GM19324 (cell line): ENCODE results near the gene LRRC17.

Experiments
- ATAC-seq: cut with Tn5 transposase; IDR thresholded peaks from one replicate; pipeline ENCODE4 v1.9.1; 2021; ENCODE audit warnings: mild to moderate bottlenecking, moderate library complexity; ENCODE audit not compliant: unreplicated experiment, low FRiP score

LRRC17 gene, protein sequence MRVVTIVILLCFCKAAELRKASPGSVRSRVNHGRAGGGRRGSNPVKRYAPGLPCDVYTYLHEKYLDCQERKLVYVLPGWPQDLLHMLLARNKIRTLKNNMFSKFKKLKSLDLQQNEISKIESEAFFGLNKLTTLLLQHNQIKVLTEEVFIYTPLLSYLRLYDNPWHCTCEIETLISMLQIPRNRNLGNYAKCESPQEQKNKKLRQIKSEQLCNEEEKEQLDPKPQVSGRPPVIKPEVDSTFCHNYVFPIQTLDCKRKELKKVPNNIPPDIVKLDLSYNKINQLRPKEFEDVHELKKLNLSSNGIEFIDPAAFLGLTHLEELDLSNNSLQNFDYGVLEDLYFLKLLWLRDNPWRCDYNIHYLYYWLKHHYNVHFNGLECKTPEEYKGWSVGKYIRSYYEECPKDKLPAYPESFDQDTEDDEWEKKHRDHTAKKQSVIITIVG

DNA sequence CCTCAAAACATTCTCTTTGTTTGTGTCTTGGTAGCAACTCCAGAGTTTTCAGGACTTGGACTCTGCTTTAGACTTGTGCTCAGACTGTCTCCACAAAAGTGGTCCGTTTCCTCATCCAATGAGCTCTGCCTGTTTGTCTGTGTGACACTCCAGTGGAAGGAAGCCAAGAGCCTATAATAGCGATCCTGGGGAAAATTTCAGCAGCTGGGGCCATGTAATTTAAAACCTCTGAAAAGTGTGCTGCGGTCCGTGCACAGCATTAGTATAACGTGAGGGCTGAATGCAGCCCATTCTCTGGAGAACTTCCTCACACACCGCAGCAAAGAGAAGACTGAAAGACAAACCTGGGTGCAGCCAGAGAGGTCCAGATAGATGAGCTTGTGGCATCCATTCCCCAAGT lies at the start of gene LRRC17:
LRRC17 (plus strand) TSS at position 259 of the 400 bp plus-strand sequence. CDS start 20,914 bp downstream, outside the sequence.
- ATAC-seq: no peak

DNA sequence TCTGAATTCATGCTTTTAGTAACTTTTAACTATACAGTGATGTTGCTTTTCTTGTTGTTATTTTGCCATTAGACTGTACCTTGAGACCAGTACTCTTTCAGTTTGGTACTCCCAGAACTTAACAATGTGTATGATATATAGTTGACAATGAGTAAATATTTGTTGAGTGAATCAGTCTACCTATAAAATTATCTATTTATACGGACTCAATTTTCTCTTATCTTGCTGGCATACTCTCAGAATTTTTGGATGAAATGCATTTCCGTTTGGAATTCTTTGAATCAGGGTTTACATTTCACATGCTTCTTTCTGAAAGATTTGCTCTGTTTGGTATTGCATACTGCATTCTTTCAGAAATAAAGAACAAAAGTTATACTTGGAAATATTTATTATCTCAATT lies 47.8 kb upstream of the LRRC17 start:
- no peak for ATAC-seq

DNA sequence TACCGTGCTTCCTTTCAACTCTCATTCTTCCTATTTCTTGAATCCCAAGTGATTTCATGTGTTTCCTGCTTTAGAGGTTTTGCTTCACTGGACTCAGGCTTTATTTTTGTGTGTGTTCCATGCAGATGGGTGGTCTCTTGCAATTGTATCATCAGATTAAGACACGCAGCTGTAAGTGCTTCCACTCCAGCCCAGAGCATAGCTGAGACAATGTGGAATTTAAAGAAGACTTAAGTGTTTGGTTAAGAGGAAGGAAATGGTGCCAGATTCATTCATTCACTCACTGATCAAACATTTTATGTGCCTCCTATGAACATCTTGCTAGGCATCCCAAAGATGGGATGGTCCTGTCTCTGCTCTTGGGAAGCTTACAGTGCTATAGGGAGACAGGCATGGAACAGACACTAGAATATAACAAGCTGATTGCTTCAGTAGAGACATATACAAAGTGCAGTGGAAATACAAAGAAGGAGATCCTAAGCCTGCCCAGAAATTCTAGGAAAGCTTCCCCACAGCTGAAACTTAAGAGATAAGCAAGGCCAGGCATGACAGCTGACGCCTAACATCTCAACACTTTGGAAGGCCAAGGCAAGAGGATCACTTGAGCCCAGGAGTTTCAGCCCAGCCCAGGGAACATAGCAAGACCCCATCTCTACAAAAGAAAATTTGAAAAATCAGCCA lies 46.1 kb upstream of the LRRC17 start:
- ATAC-seq: no peak

DNA sequence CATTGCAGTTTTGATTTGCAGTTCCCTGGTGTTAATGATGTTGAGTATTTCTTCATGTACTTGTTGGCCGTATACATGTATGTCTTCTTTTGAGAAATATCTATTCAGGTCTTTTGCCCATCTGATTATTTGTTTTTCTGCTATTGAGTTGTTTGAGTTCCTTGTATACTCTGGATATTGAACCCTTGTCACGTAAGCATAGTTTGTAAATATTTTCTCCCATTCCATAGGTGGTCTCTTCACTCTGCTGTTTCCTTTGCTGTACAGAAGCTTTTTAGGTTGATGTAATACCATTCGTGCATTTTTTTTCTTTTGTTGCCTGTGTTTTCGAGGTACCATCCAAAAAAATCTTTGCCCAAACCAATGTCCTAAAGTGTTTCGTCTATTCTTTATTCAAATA lies 43.6 kb upstream of the LRRC17 start:
- ATAC-seq: no peak

DNA sequence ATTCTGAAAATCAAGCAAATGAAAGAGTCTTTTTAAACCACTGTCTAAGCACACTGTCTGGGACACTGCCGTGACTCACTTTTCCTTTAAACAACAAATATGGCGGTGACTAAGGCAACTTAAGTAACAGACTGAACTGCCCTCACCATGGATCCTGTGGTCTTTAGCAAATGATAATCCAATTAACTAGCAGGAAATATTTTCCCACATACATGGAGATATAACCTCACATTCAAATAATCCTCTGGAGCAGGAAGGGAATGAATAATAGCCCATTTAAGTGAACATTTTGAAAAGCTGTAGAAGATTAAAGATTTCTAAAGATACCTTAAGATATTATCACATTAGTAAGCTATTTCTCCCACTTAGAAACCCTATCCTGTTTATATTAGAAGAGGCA lies 40.3 kb upstream of the LRRC17 start:
- no peak for ATAC-seq

DNA sequence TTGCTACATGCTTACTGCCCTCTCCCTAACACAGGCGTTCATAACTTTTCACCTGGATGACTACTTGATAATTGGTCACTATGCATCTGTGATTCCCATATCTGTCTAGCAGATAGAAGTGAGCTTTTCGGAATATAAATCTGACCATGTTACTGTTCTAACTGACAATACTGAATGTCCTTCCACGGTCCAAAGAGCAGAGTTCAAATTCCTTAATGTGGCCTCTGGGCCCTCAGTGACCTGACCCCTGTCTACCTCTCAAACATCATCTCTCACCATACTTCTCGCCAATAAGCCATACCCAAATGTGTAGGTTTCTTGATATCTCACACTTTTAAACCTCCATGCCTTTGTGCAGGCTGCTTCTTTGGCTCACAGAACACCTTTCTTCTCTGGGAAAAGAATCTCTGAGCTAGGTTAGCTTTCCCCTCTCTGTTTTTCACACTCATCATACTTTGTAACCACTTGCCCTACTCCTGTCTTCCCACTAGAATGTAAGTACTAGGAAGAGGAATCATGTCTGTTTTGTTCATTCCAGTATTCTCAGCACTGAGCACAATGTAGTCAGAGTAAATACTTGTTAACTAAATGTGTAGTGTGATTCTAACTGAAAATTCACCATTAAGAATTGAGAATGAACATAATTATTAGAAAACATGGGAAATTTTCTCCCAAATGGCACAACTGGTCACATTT lies 39.2 kb upstream of the LRRC17 start:
- ATAC-seq: peak; percentile 28

DNA sequence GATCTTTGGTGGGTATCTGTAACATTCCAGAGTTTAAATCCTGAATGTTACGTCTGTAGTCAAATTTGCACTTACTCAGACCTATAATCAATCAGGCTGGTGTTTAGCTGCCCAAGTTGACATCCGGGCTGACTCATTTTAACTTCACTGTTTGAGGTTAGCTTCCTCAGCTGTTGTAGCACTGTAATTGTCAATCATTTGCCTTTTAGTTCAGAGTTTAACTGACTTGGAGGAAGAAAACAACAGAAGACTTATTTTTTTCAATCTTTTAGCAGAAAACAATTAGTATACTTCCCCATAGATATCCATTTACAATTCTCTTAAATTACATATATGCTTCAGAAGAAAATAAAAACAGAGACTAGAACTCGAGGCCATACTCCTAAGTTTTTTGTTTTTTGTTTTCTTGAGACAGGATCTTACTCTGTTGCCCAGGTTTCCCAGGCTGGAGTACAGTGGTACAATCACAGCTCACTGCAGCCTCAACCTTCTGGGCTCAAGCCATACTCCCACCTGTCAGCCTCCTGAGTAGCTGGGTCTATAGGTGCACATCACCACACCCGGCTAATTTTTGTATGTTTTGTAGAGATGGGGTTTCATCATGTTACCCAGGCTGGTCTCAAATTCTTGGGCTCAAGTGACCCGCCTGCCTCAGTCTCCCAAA lies 38.5 kb upstream of the LRRC17 start:
- ATAC-seq: peak; percentile 89

DNA sequence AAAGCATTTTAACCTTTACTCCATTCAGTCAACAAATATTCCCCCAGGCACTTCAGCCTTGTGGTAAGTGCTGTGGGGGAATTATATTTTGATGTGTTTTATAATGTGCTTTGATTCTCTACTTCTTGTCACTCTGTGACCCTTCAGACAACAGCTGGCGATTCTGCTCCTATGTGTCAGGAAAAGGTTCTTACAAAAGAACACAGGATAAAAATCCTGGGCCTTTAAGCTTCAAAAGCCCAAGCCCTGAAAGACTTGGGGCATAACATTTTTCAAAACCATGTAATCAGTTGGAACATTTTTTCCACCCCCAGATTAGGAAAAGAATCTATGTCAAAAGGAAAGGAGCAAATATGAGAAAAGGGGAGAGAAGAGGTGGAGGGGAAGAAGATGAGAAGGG lies 37.8 kb upstream of the LRRC17 start:
- ATAC-seq: no peak

DNA sequence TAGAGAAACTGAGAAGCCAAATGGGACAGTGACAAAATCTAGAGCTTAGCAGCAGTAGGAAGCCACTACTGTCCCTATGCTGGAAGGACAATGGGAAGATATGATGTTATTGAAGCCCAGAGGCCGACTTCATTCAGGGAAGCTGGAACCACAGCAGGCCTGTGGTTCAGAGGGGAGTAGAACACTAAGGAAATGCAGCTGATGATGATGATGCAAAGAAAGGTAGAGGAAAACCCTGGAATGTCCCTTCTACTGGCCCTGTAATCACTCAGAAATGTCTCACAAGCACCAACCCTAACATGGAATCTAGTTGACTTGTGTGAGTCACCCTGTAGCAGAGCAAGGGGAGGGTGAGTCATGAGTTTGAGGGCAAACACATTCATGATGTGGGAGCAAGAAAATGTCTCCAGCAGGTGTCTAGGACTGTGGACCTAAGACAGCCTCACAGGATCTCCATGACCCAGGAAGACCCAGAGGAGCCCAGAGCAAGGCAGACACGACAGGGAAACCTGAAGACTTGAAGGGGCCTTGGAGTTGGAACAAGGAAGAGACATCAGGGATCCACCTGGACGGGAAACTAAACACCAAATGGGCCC lies 37.0 kb upstream of the LRRC17 start:
- ATAC-seq: no peak

DNA sequence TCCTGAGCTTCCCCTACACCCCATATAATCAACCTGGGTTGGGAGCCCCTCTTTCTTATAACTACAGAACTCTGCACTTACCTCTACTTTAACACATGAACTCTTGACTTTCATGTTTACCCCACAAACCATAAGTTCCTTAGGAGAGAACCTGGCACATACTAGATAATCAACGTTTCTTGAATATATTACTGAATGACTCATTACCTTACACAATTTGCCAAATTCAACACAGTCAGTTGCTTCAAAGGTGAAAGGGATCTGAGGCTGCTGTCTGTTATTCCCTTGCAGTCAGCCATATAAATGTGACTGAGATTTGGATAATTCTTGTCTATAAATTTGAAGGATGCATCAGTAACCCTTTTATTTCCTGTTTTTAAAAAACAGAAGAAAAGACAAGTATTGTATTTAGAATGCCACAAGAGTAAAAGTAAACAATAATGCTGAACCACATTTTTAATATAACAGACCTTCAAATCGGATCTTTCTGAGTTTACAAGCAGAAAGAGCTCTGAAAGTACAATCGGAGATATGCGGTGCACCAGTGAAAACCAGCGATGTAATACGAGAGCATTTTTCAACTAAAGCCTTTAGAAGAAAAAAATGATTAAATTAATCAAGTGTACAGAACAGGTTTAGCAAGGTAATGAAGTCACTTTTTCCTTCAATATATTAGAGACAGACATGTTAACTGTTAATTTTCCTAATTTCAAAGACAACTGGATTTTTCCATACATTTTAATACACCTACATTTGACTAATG lies 29.5 kb upstream of the LRRC17 start:
- ATAC-seq: no peak

DNA sequence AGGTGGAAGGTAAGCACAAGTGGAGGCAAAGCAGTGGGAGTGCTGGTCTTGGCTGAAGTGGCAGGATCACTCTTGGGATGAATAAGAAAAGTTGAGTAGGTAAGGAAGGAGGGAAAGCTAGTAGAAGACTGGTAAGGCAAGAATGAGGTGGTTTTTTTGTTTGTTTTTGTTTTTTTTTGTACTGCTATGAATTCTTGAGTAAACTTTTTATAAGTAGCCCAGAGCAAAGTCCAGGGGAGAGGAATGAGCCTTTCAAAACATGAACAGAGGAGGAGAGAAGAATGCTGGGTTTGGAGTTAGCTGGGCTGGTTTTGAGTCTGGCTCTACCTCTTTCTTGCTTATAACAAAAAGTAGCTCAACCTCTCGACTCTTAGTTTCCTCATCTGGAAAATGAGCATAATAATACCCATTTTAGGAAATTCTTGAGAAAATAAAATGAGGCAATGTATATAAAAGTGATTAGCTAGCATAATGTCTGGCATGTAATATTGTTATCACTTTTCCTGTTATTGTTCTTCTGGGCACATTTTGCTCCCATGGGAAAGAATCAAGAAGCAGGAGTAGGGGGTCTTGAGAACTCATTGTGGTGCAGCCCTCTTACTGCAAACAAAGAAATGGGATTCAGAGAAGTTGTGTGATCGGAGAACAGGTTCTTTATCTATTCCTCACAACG lies 24.1 kb upstream of the LRRC17 start:
- no peak for ATAC-seq

DNA sequence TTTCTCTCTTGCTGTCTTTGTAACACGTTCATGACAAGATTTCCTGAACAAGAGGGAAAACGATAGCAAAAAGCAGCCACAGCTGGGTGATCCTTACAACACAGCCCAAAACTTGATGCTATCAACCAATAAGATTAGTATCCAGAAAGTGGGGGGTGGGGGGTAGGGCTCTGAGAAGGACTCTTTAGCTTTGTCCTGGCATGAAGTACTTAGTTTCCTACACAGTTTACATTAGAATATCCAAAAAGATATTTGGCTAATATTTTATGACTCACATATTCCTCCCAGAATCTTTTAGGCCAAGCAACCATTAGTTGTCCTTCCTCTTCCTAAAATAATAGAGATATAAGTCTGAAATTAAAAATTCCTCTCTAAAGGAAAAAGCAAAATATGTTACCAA lies 22.9 kb upstream of the LRRC17 start:
- no peak for ATAC-seq

DNA sequence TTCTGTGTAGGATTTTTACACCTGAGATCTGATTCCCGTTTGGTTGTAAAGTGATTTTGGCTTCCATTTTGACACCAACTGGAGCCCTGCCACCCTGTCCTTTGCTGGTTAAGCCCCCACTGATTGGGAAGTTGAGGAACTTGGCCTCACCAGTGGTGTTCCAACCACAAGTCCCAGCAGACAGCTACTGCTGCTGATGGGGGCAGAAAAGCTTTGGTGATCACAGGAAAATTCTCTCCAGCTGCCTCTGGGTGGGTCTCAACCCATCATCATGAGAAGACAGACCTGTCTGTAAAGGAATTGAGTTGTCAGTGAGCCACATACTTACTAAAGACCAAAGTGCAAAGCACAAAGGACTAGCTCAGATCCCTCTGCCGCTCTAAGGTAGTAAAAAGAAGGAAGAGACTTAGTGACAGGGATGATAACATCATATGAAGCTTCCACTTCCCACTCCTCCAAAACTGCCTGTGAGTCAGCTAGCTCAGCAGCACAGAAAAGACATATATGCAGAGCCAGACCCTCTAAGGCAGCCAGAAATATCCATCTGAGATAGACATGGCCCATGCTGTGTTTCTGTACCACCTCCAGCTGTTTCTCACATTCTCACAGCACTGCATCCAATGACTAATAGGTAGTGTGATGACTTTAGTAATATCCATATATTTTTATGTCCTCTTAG lies 22.4 kb upstream of the LRRC17 start:
- ATAC-seq: no peak

DNA sequence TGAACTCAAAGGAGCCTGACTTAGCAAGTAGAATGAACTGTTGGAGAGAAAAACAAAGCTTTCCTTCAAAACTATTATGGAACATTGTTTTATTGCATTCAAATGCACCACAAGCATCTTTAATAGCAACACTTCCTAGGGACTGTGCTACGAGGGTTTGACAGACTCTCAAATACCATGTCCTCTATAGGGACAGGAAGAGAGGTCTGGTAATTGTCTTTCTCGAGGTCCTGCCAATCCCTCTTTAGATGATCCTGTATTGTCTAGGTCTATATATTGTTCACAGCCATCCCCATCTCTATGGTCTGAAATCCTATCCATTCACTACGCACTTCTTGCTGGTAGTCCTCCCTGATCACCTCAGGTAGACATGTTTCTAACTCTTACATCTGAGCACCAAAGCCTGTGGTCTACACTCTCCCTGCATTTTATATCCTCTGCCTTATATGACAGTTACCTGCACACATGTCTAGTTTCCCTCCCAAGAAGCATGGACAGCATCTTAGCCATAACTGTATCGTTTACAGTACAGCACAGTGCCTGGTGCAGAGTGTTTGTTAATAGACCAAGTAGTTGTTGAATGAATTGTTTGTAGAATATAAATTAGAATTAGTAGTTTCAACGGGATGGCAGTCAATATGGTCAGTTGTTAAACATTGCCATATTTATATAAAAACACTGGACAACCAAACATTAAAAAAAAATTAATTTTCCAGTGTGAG lies 21.7 kb upstream of the LRRC17 start:
- no peak for ATAC-seq

DNA sequence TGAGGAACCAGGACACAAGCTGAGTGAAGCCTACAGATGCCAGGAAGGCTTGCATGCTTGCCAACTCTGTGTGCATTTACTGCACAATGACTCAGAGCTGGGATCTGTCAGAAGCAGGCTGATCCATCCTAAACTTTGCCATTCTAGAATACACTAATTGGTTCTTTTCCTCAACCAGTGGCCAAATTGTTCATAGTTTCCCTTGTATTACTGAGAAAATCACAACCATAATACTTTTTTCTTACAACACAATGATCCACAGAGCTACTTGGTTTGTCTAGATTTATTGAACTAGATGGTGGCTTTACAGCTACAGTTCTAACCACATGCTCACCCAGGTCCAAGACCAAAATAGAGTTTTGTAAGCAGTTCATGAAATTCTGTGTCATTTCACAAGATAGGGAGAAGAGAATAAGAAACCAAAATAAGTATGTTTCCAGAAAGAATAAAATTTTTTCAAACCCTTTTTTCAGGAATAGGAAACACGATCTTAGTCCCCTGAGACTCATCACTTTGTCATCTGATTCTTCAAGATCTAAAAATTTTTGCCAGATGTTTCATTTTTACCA lies 21.0 kb upstream of the LRRC17 start:
- ATAC-seq: no peak

DNA sequence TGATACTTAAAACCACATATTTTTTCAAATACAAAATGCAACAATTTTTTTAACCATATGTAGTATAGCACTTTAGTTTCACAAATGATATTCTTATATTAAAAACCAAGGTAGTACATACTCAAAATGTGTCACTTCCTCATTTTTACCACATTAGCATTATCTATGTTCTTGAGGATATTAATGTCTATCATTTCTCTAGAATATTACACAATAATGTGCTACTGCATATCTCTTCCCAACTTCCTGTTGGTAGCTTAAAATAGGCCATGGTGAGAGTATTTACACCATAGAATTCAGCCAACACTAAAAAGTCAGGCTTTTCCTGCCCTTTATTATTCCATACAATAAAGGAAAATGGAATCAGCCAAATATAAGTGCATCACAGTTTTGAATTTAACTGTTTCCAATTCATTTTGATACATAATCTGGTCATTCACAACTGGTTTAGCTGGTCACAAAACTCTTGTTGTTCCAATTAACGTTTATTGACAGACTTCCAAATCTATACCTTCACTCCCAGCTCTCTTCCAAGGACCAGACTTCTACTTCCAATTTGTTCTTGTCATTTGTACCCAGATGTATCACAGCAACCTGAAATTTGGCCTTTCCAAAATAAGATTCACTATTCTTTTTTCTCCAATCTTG lies 20.0 kb upstream of the LRRC17 start:
- no peak for ATAC-seq

DNA sequence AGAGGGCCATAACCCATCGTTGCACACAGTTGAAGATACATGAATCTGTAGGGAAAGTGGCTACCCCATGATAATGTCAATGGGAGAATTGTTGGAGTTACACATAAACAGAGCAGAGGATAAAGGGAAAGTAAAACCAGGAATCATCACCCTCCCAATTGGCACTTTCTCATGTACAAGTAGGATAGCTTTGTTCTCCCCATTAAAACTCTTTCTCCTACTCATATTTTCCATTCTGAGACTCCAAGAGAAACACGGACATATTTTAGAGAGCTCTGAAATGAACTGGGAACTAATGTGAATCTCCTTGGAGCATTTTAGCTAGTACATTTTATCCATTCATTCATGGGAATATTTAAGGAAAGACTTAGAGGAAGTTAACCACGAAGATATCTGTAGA lies 17.2 kb upstream of the LRRC17 start:
- no peak for ATAC-seq
